Esophagus squamous epithelium (tissue), 4 donors: Measurements from ENCODE around the gene RNF121.

Experiments used
- POLR2A ChIP-seq, 4 donors: fragments of 450-650 bp; IDR thresholded peaks; one replicate each; pipeline ENCODE4 v1.6.1; 2017; ENCODE audit warnings: antibody characterized with exemption in 4 of 4, mild to moderate bottlenecking in 4 of 4, moderate library complexity in 3 of 4
- TF ChIP-seq, protein P1 (sequence below), 6 experiments: fragments of 450-650 bp in 4 of 6; fragments of 200-600 bp in 2 of 6; sonication (generic) in 2 of 6; IDR thresholded peaks; one replicate each; pipeline ENCODE4 v1.5.1; 2016 to 2019; ENCODE audit warnings: antibody characterized with exemption in 6 of 6, mild to moderate bottlenecking in 4 of 6, moderate library complexity in 4 of 6

DNA sequence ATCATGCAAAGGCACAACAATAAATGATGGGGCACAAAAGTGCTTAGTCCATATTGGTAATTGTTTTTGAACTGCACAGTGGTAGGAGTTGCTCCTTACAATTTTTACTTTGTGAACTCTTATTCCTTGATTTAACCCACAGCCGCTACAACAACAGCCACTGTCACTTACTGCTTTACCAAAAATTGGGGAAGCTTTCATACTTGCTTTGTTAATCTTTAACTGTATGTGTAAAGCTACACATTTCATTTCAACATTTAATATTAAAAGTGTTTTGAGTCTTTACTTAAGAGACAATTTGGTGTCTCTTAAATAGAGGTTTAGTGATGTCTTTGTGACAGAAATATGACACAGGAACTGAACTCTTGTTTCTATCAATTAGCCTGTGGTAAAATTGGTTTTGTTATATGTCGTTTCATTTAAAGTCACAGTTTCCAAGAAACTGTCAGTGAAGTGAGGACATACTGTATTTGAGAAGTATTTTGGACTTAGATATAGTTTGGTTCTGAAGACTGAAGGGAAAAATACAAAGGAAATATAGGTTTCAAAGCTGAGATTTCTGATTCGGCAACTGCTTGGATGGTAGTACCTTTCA lies 63.4 kb downstream of the RNF121 start:
- TF ChIP-seq, protein P1, sequence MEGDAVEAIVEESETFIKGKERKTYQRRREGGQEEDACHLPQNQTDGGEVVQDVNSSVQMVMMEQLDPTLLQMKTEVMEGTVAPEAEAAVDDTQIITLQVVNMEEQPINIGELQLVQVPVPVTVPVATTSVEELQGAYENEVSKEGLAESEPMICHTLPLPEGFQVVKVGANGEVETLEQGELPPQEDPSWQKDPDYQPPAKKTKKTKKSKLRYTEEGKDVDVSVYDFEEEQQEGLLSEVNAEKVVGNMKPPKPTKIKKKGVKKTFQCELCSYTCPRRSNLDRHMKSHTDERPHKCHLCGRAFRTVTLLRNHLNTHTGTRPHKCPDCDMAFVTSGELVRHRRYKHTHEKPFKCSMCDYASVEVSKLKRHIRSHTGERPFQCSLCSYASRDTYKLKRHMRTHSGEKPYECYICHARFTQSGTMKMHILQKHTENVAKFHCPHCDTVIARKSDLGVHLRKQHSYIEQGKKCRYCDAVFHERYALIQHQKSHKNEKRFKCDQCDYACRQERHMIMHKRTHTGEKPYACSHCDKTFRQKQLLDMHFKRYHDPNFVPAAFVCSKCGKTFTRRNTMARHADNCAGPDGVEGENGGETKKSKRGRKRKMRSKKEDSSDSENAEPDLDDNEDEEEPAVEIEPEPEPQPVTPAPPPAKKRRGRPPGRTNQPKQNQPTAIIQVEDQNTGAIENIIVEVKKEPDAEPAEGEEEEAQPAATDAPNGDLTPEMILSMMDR (IDR thresholded peaks at IDR 0.05): no peak
- no peak for TF ChIP-seq POLR2A (IDR thresholded peaks at IDR 0.05)
